H1 (cell line): ENCODE measurements around the gene NCBP1. TPM values are rescaled to one million over a fixed set of nuclear protein-coding genes. Genes with fewer than 3 reads are reported as not detected.

ENCODE experiments used
- CTCF ChIA-PET: fragments of 300-600 bp; sonication (Branson Sonifier 250); formaldehyde crosslinking; loops from one replicate; lab custom pipeline; 2021; ENCODE audit not compliant: partially characterized antibody; lab: Charles Lee
- POLR2A ChIA-PET: fragments of 300-600 bp; sonication (Branson Sonifier 250); formaldehyde crosslinking; loops from one replicate; lab custom pipeline; 2021; ENCODE audit warnings: inconsistent platforms; ENCODE audit not compliant: partially characterized antibody; lab: Charles Lee
- DNase-seq, 2 experiments: peaks; one replicate each; pipeline versions ENCODE4 v3.0.0 to v3.0.0-alpha.2; 2010 to 2022; ENCODE audit warnings: low spot score in 2 of 2, low read depth in 1 of 2, mixed read lengths in 1 of 2
- FAIRE-seq: peaks from 2 replicates; lab custom pipeline; 2011; peaks lifted over from hg19 to GRCh38; lab: Jason Lieb, UNC
- H2AFZ ChIP-seq: 2 replicates; pipeline ENCODE4 v1.8.1; 2012; ENCODE audit warnings: low read length, inconsistent platforms
- H2AK5ac ChIP-seq: 2 replicates; pipeline ENCODE4 v1.6.1; 2013; ENCODE audit warnings: low read depth, low read length
- H2BK120ac ChIP-seq: replicated peaks from 2 replicates; pipeline ENCODE3; 2013; ENCODE audit warnings: low read depth, low read length, inconsistent platforms
- H2BK12ac ChIP-seq: 2 replicates; pipeline ENCODE4 v1.6.1; 2013; ENCODE audit warnings: low read depth, low read length
- H2BK15ac ChIP-seq: 2 replicates; pipeline ENCODE4 v1.6.1; 2013; ENCODE audit warnings: low read length
- H2BK20ac ChIP-seq: 2 replicates; pipeline ENCODE4 v1.6.1; 2013; ENCODE audit warnings: low read length
- H2BK5ac ChIP-seq: 2 replicates; pipeline ENCODE4 v1.6.1; 2013; ENCODE audit warnings: low read depth, low read length
- H3K14ac ChIP-seq: 2 replicates; pipeline ENCODE4 v1.6.1; 2013; ENCODE audit warnings: inconsistent platforms; ENCODE audit not compliant: insufficient read length
- H3K18ac ChIP-seq: 2 replicates; pipeline ENCODE4 v1.6.1; 2013; ENCODE audit warnings: low read length; ENCODE audit errors: extremely low read depth
- H3K23ac ChIP-seq: 2 replicates; pipeline ENCODE4 v1.6.1; 2013; ENCODE audit warnings: inconsistent platforms; ENCODE audit not compliant: insufficient read length
- H3K23me2 ChIP-seq: 2 replicates; pipeline ENCODE4 v1.6.1; 2013; ENCODE audit warnings: low read depth, low read length
- H3K27ac ChIP-seq: 2 replicates; pipeline ENCODE4 v1.6.1; 2011; ENCODE audit warnings: low read depth, low read length, inconsistent platforms
- H3K27me3 ChIP-seq, 4 experiments: replicated peaks in 1 of 4; 1 replicate in 1 of 4; 2 replicates in 3 of 4; pipeline versions ENCODE4 v1.6.1 to v1.8.1; 2011 to 2013; ENCODE audit warnings: low read length in 3 of 4, mild to moderate bottlenecking in 3 of 4, inconsistent platforms in 2 of 4, mixed read lengths in 2 of 4, moderate library complexity in 1 of 4; ENCODE audit not compliant: control insufficient read depth in 3 of 4, insufficient read depth in 3 of 4; ENCODE audit errors: extremely low read depth in 1 of 4
- H3K36me3 ChIP-seq, 4 experiments: 2 replicates each; pipeline versions ENCODE4 v1.6.1 to v1.8.1; 2011 to 2013; ENCODE audit warnings: mild to moderate bottlenecking in 4 of 4, low read length in 3 of 4, moderate library complexity in 2 of 4, control low read depth in 1 of 4, inconsistent platforms in 1 of 4; ENCODE audit not compliant: insufficient read depth in 4 of 4, control insufficient read depth in 2 of 4
- H3K4ac ChIP-seq: replicated peaks from 2 replicates; pipeline ENCODE3; 2013; ENCODE audit warnings: low read length, low read depth, mixed read lengths, inconsistent platforms; ENCODE audit not compliant: insufficient read length
- H3K4me1 ChIP-seq, 4 experiments: replicated peaks in 1 of 4; 1 replicate in 1 of 4; 2 replicates in 3 of 4; pipeline versions ENCODE4 v1.6.1 to v1.8.1; 2011 to 2013; ENCODE audit warnings: low read length in 3 of 4, inconsistent platforms in 2 of 4, mixed read lengths in 1 of 4; ENCODE audit not compliant: insufficient read depth in 4 of 4, control insufficient read depth in 3 of 4
- H3K4me2 ChIP-seq, 2 experiments: 2 replicates each; pipeline versions ENCODE4 v1.6.1 to v1.8.1; 2011 to 2013; ENCODE audit warnings: low read depth in 2 of 2, low read length in 2 of 2, control low read depth in 1 of 2, inconsistent platforms in 1 of 2, mild to moderate bottlenecking in 1 of 2; ENCODE audit not compliant: insufficient read depth in 1 of 2
- H3K4me3 ChIP-seq, 4 experiments: fragments of 200-600, 300-600 bp in 1 of 4; sonication (generic), shearing (Covaris generic), sonication (Bioruptor Twin) in 1 of 4; 2 replicates each; pipeline versions ENCODE4 v1.5.1 to v1.8.1; 2011 to 2016; ENCODE audit warnings: low read length in 4 of 4, low read depth in 3 of 4, control low read depth in 2 of 4, inconsistent platforms in 2 of 4, mild to moderate bottlenecking in 2 of 4, mixed read lengths in 1 of 4, moderate library complexity in 1 of 4; ENCODE audit not compliant: insufficient read depth in 2 of 4; ENCODE audit errors: extremely low read depth in 1 of 4
- H3K56ac ChIP-seq: replicated peaks from 2 replicates; pipeline ENCODE3; 2013; ENCODE audit warnings: low read depth, mild to moderate bottlenecking, mixed read lengths, low read length, inconsistent platforms; ENCODE audit not compliant: insufficient read length
- H3K79me1 ChIP-seq: 2 replicates; pipeline ENCODE4 v1.6.1; 2013; ENCODE audit warnings: low read depth, low read length, control low read depth
- H3K79me2 ChIP-seq, 2 experiments: 2 replicates each; pipeline versions ENCODE4 v1.6.1 to v1.8.1; 2012 to 2013; ENCODE audit warnings: low read length in 2 of 2, mild to moderate bottlenecking in 2 of 2, inconsistent platforms in 1 of 2; ENCODE audit not compliant: insufficient read depth in 2 of 2, control insufficient read depth in 1 of 2
- H3K9ac ChIP-seq, 4 experiments: replicated peaks in 1 of 4; 1 replicate in 1 of 4; 2 replicates in 3 of 4; pipeline versions ENCODE4 v1.6.1 to v1.8.1; 2011 to 2013; ENCODE audit warnings: low read depth in 3 of 4, low read length in 3 of 4, control low read depth in 2 of 4, mild to moderate bottlenecking in 2 of 4, moderate library complexity in 2 of 4, inconsistent platforms in 1 of 4; ENCODE audit errors: extremely low read depth in 1 of 4
- H3K9me3 ChIP-seq, 2 experiments: 2 replicates each; pipeline versions ENCODE4 v1.6.1 to v1.8.1; 2012 to 2013; ENCODE audit warnings: mild to moderate bottlenecking in 2 of 2, moderate library complexity in 2 of 2, control low read depth in 1 of 2, inconsistent platforms in 1 of 2, low read depth in 1 of 2, low read length in 1 of 2, mixed read lengths in 1 of 2; ENCODE audit not compliant: insufficient read depth in 2 of 2
- H4K20me1 ChIP-seq, 2 experiments: replicated peaks in 1 of 2; 2 replicates each; pipeline versions ENCODE3 to v1.8.1; 2011 to 2013; ENCODE audit warnings: inconsistent platforms in 2 of 2, low read length in 2 of 2, mild to moderate bottlenecking in 1 of 2; ENCODE audit not compliant: insufficient read depth in 2 of 2, control insufficient read depth in 1 of 2
- H4K5ac ChIP-seq: 2 replicates; pipeline ENCODE4 v1.6.1; 2013; ENCODE audit warnings: low read length, low read depth, mixed read lengths, inconsistent platforms; ENCODE audit not compliant: insufficient read length
- H4K8ac ChIP-seq: 2 replicates; pipeline ENCODE4 v1.8.0; 2013; ENCODE audit warnings: mild to moderate bottlenecking, moderate library complexity, low read length, inconsistent platforms; ENCODE audit not compliant: insufficient read depth; ENCODE audit errors: extremely low read depth
- H4K91ac ChIP-seq: replicated peaks from 2 replicates; pipeline ENCODE3; 2013; ENCODE audit warnings: low read length, mixed read lengths, inconsistent platforms; ENCODE audit not compliant: insufficient read length
- BCL11A ChIP-seq, 2 experiments: IDR thresholded peaks; one replicate each; pipeline ENCODE4 v1.6.1; 2011; ENCODE audit warnings: low read depth in 2 of 2, low read length in 2 of 2, mild to moderate bottlenecking in 2 of 2
- BRCA1 ChIP-seq: IDR thresholded peaks from 2 replicates; pipeline ENCODE4 v1.6.1; 2012; ENCODE audit warnings: low read depth, low read length, improper control_type of control experiment
- CBX5 ChIP-seq: fragments of 300-800, 300-1000 bp; sonication (generic); IDR thresholded peaks from 2 replicates; pipeline ENCODE4 v1.7.1; 2016; ENCODE audit warnings: antibody characterized with exemption, low read length, low read depth
- CBX8 ChIP-seq: fragments of 300-800, 300-1000 bp; sonication (generic); IDR thresholded peaks from 2 replicates; pipeline ENCODE4 v1.7.1; 2016; ENCODE audit warnings: low read depth, low read length, borderline replicate concordance
- CTBP2 ChIP-seq: IDR thresholded peaks from 2 replicates; pipeline ENCODE4 v1.7.0; 2011; ENCODE audit warnings: borderline replicate concordance, mild to moderate bottlenecking, moderate library complexity, mixed read lengths, low read length; ENCODE audit not compliant: insufficient read depth, insufficient read length
- EGR1 ChIP-seq: IDR thresholded peaks from 2 replicates; pipeline ENCODE4 v1.6.1; 2011; ENCODE audit warnings: low read depth, low read length, borderline replicate concordance
- FOSL1 ChIP-seq: IDR thresholded peaks from 2 replicates; pipeline ENCODE4 v1.6.1; 2011; ENCODE audit warnings: mild to moderate bottlenecking, low read depth, low read length, moderate library complexity; ENCODE audit not compliant: insufficient read depth
- MAFK ChIP-seq: IDR thresholded peaks from 2 replicates; pipeline ENCODE4 v1.6.1; 2012; ENCODE audit warnings: low read depth, mild to moderate bottlenecking, improper control_type of control experiment, low read length
- POLR2AphosphoS5 ChIP-seq: IDR thresholded peaks from 2 replicates; pipeline ENCODE4 v1.6.1; 2011; ENCODE audit warnings: low read depth, low read length
- POU5F1 ChIP-seq: IDR thresholded peaks from 2 replicates; pipeline ENCODE4 v1.6.1; 2011; ENCODE audit warnings: low read depth, mild to moderate bottlenecking, low read length, moderate library complexity
- RFX5 ChIP-seq: IDR thresholded peaks from 2 replicates; pipeline ENCODE4 v1.6.1; 2011; ENCODE audit warnings: low read depth, low read length, improper control_type of control experiment, borderline replicate concordance
- YY1 ChIP-seq: IDR thresholded peaks from 2 replicates; pipeline ENCODE4 v1.6.1; 2011; ENCODE audit warnings: low read depth, mild to moderate bottlenecking, low read length
- ZNF274 ChIP-seq: IDR thresholded peaks from 2 replicates; pipeline ENCODE4 v1.7.0; 2012; ENCODE audit warnings: low read length, borderline replicate concordance; ENCODE audit errors: extremely low read depth
- WGBS, 2 experiments: shearing (Covaris generic) in 1 of 2; methylation state at CpG; one replicate each; pipeline versions ENCODE4 v1.1.6 to v1.1.7; 2013 to 2015; ENCODE audit warnings: low lambda C conversion rate in 2 of 2, mixed read lengths in 2 of 2, inconsistent platforms in 1 of 2, low coverage in 1 of 2, missing lambda C conversion rate in 1 of 2; ENCODE audit not compliant: insufficient replicate concordance in 2 of 2, insufficient coverage in 1 of 2, insufficient read length in 1 of 2; ENCODE audit errors: extremely low coverage in 1 of 2, missing lambda C conversion rate in 1 of 2; 5-methylcytosine and 5-hydroxymethylcytosine counted together
- polyA plus RNA-seq, 7 experiments: library from polyadenylated mRNA; depleted of rRNA in 3 of 7; stranded (reverse) in 5 of 7; unstranded in 2 of 7; fragments of >200 nt in 5 of 7; fragments of 200-250 nt in 2 of 7; gene quantifications; 1 replicate in 5 of 7; 2 replicates in 1 of 7; 4 replicates in 1 of 7; pipeline versions ENCODE4 v1.2.1 to v1.2.3, GENCODE V29; 2011 to 2013; ENCODE audit warnings: missing spikeins in 2 of 7, mixed read lengths in 2 of 7
- total RNA-seq: library from RNA; stranded (reverse); fragmentation: NEBNext Ultra II Directional; extraction: Animal tissue kit (Norgen Biotek cat#: 25700); gene quantifications from 2 replicates; pipeline ENCODE4 v1.2.1, GENCODE V29; 2021

The NCBP1 gene
- total and polyA plus RNA-seq, 2 of the 8 experiments (the other 6 are each of a cell fraction or from before 2014, with no cell fraction given): 14.7 to 54.0 TPM

DNA sequence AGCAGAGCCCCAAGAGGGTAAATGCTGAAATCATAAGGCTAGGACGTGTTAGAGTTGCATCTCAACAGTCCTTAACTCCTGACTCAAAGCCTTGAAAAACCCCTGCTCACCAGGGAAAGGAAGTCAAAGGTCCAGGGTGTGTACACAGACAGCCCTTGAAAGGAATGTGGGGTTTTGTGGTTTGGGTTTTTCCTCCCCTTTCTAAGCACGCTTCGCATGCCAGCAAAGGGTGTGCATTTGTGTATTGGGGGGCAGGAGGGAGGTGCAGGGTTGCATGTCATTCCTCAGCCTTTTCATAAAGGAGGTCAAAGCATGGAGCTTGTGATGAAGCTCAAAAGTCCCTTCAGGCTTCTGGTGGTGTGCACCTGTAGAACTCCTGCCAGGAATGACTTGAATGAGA, 80.8 kb downstream of the NCBP1 start:
- H3K27me3 ChIP-seq: 0 out of 7 replicates have a peak, but pooled peaks cover 0 to 1% (median 0%) of the 10 kb centered on the region in 4 experiments
- H3K4me1 ChIP-seq: peaks cover 0 to 9% (median 1%) of the 10 kb centered on the region in 4 experiments; a peak in 3 of 7 replicates
- peaks cover 0 to 2% of the 10 kb centered on the region in 2 experiments for H4K20me1 ChIP-seq
- H3K9ac ChIP-seq: no peak overlapping the region
- no peaks in the 10 kb centered on the region for H3K23me2 ChIP-seq
- no peaks in the 10 kb centered on the region for H3K36me3 ChIP-seq
- 79% methylated on average over 3 of the region's 3 CpGs; no CpG with 5 or more reads in 1 of the 2 experiments for WGBS, 2 experiments
- H3K27ac ChIP-seq: no peak overlapping the region
- ChIA-PET CTCF (interaction anchor here (0.7 to 2.0 kb wide), 7 partner anchors 9 to 886 kb away, joined by 3 to 6 read pairs (median 3); no protein-coding TSS in a partner anchor), POLR2A (no interaction called here)
- no peak overlapping the region for H2BK12ac ChIP-seq
- no peak overlapping the region for H3K18ac ChIP-seq
- no peak overlapping the region for H2BK15ac ChIP-seq
- H2AK5ac ChIP-seq: no peak overlapping the region
- DNase-seq (no peak), FAIRE-seq (no peak)
- no peak overlapping the region for H3K4ac ChIP-seq
- H3K14ac ChIP-seq: no peak overlapping the region
- no peak overlapping the region for H2BK20ac ChIP-seq
- no peak overlapping the region for H4K5ac ChIP-seq
- H3K4me2 ChIP-seq: no peak overlapping the region
- TF ChIP-seq BCL11A (IDR thresholded peaks at IDR 0.05; ENCODE audit: low read depth in 2 of 2, low read length in 2 of 2): no peak
- no peak for TF ChIP-seq MAFK
- no peak for TF ChIP-seq CTBP2
- no peak for TF ChIP-seq CBX8
- no peak for TF ChIP-seq RFX5
- no peak for TF ChIP-seq EGR1
- no peak for TF ChIP-seq YY1
- no peak for TF ChIP-seq BRCA1
- TF ChIP-seq POLR2AphosphoS5: no peak
- no peak for TF ChIP-seq CBX5
- no peak for TF ChIP-seq FOSL1
- no peak for TF ChIP-seq ZNF274
- TF ChIP-seq POU5F1: no peak
- H2BK5ac ChIP-seq: no peak overlapping the region
- H3K9me3 ChIP-seq: no peaks in the 10 kb centered on the region
- H4K91ac ChIP-seq: no peak overlapping the region
- H3K79me2 ChIP-seq: no peaks in the 10 kb centered on the region
- H3K23ac ChIP-seq: no peak overlapping the region
- H3K79me1 ChIP-seq: no peaks in the 10 kb centered on the region
- no peak overlapping the region for H3K56ac ChIP-seq
- H2BK120ac ChIP-seq: no peak overlapping the region
- no peak overlapping the region for H2AFZ ChIP-seq
- H4K8ac ChIP-seq: no peak overlapping the region
- no peak overlapping the region for H3K4me3 ChIP-seq
